Thyroid gland (tissue), 4 donors: ENCODE data around the gene KNL1. TPM values are rescaled to one million over a fixed set of nuclear protein-coding genes. Genes with fewer than 3 reads are reported as not detected.

Experiments used
- DNase-seq, 2 donors: peaks; one replicate each; pipeline ENCODE4 v3.0.0-alpha.2; 2019
- H3K27ac ChIP-seq, 3 donors: fragments of 200-600 bp; sonication (generic); 1 replicate in 2 of 3; 2 replicates in 1 of 3; pipeline ENCODE4 v1.5.1; 2016 to 2019; ENCODE audit warnings: mild to moderate bottlenecking in 1 of 3, moderate library complexity in 1 of 3
- H3K27me3 ChIP-seq: fragments of 200-600 bp; sonication (generic); one replicate; pipeline ENCODE4 v1.5.1; 2019
- H3K36me3 ChIP-seq, 2 donors: fragments of 200-600 bp; sonication (generic); one replicate each; pipeline ENCODE4 v1.5.1; 2016 to 2019
- H3K4me1 ChIP-seq, 2 donors: fragments of 200-600 bp; sonication (generic); one replicate each; pipeline ENCODE4 v1.5.1; 2017 to 2019
- H3K4me3 ChIP-seq, 3 donors: fragments of 200-600 bp; sonication (generic); replicated peaks in 1 of 3; 1 replicate in 2 of 3; 2 replicates in 1 of 3; pipeline ENCODE4 v1.5.1; 2016; ENCODE audit warnings: mild to moderate bottlenecking in 1 of 3
- H3K9me3 ChIP-seq: fragments of 200-600 bp; sonication (generic); one replicate; pipeline ENCODE4 v1.5.1; 2017
- POLR2A ChIP-seq, 2 donors: fragments of 450-650 bp; IDR thresholded peaks; one replicate each; pipeline ENCODE4 v1.6.1; 2017; ENCODE audit warnings: antibody characterized with exemption in 2 of 2, mild to moderate bottlenecking in 2 of 2, moderate library complexity in 1 of 2
- WGBS, 2 donors: methylation state at CpG; one replicate each; pipeline ENCODE4 v1.1.5; 2017; 5-methylcytosine and 5-hydroxymethylcytosine counted together
- intact Hi-C: fragments of 100-400 bp; cut with DNase I; formaldehyde crosslinking; loops from one replicate; pipeline ENCODE4 v1.15.1; 2023
- total RNA-seq, 4 donors: library from RNA; depleted of rRNA; stranded (reverse); fragments of >200 nt; gene quantifications; one replicate each; pipeline ENCODE4 v1.2.3, GENCODE V29; 2016
- TF ChIP-seq, protein P1 (sequence below), 6 experiments: fragments of 200-600 bp in 3 of 6; fragments of 450-650 bp in 3 of 6; sonication (generic) in 3 of 6; IDR thresholded peaks; one replicate each; pipeline ENCODE4 v1.5.1; 2016 to 2019; ENCODE audit warnings: antibody characterized with exemption in 6 of 6, mild to moderate bottlenecking in 2 of 6, inconsistent platforms in 1 of 6, moderate library complexity in 1 of 6

KNL1 gene
- total RNA-seq, 4 donors from 2014 or later: 0.78 to 3.8 (median 0.93) TPM

DNA sequence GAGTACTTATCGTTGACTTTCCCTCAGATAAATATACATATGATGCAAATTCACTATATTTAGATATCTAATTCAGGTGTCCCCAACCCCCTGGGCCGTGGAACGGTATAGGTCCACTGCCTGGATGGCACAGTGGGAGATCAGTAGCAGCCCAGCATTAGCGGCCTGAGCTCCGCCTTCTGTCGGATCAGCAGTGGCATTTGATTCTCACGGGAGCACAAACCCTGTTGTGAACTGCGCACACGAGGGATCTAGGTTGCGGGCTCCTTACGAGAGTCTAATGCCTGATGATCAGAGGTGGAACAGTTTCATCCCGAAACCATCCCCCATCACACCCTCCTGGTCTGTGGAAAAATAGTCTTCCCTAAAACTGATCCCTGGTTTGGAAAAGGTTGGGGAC lies 6.9 kb downstream of the KNL1 start:
- Histone ChIP-seq H3K36me3 (no peaks in the 10 kb centered on the region), H3K27me3 (no peaks in the 10 kb centered on the region), H3K4me1 (no peaks in the 10 kb centered on the region), H3K9me3 (no peaks in the 10 kb centered on the region), H3K4me3 (no peak overlapping the region), H3K27ac (no peak overlapping the region)
- TF ChIP-seq, protein P1, sequence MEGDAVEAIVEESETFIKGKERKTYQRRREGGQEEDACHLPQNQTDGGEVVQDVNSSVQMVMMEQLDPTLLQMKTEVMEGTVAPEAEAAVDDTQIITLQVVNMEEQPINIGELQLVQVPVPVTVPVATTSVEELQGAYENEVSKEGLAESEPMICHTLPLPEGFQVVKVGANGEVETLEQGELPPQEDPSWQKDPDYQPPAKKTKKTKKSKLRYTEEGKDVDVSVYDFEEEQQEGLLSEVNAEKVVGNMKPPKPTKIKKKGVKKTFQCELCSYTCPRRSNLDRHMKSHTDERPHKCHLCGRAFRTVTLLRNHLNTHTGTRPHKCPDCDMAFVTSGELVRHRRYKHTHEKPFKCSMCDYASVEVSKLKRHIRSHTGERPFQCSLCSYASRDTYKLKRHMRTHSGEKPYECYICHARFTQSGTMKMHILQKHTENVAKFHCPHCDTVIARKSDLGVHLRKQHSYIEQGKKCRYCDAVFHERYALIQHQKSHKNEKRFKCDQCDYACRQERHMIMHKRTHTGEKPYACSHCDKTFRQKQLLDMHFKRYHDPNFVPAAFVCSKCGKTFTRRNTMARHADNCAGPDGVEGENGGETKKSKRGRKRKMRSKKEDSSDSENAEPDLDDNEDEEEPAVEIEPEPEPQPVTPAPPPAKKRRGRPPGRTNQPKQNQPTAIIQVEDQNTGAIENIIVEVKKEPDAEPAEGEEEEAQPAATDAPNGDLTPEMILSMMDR (IDR thresholded peaks at IDR 0.05): no peak
- no peak for TF ChIP-seq POLR2A (IDR thresholded peaks at IDR 0.05)
- intact Hi-C loops: no loop called here
- no peak for DNase-seq
- WGBS, 2 donors: 93 to 97% methylated on average over 12 of the region's 12 CpGs

DNA sequence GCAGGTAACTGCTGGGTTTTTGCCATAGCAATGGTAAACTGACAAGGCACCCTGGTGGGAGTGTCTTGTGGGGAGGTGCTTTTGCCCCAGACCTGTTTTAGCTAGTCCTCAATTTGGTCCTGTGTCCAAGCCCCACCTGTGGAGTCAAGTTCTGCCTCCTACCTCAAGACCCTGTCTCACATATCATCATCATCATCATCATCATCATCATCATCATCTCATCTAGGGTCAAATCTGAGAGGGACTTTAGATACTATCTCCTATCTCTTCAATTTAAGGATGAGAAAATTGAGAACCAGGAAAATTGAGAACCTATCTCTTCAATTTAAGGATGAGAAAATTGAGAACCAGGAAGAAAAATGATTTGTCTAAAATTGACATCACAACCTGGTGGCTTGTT lies 9.9 kb downstream of the KNL1 start:
- H3K4me3 ChIP-seq: no peak overlapping the region
- H3K4me1 ChIP-seq: no peaks in the 10 kb centered on the region
- H3K9me3 ChIP-seq: no peaks in the 10 kb centered on the region
- no peak overlapping the region for H3K27ac ChIP-seq
- no peak for DNase-seq
- H3K36me3 ChIP-seq: no peaks in the 10 kb centered on the region
- intact Hi-C loops: no loop called here
- no peaks in the 10 kb centered on the region for H3K27me3 ChIP-seq
- TF ChIP-seq, protein P1 (IDR thresholded peaks at IDR 0.05): no peak
- no peak for TF ChIP-seq POLR2A (IDR thresholded peaks at IDR 0.05)

DNA sequence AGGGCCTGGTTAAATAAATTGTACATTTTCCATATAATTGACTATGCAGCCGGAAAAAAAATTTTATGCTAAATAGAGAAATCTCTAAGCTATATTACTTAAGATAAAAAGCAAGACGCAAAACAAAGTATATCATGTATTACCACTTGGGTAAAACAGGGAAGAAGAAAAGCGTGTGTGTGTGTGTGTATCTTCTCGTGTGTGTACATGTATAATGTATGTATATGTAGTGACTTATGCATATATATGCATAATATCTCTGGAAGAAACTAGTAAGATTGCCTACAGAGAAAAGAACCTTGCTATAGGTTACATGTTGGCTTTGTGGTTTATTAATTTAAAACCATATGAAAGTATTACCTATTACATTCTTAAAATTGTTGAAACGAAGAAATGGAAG lies 19.0 kb downstream of the KNL1 start:
- Histone ChIP-seq H3K27me3 (no peaks in the 10 kb centered on the region), H3K9me3 (no peaks in the 10 kb centered on the region), H3K4me1 (no peaks in the 10 kb centered on the region), H3K27ac (no peak overlapping the region), H3K36me3 (no peaks in the 10 kb centered on the region), H3K4me3 (no peak overlapping the region)
- intact Hi-C loops: no loop called here
- DNase-seq: no peak
- 75 to 95% methylated on average over 5 of the region's 5 CpGs for WGBS, 2 donors
- TF ChIP-seq POLR2A (IDR thresholded peaks at IDR 0.05): no peak
- TF ChIP-seq, protein P1 (IDR thresholded peaks at IDR 0.05): no peak

DNA sequence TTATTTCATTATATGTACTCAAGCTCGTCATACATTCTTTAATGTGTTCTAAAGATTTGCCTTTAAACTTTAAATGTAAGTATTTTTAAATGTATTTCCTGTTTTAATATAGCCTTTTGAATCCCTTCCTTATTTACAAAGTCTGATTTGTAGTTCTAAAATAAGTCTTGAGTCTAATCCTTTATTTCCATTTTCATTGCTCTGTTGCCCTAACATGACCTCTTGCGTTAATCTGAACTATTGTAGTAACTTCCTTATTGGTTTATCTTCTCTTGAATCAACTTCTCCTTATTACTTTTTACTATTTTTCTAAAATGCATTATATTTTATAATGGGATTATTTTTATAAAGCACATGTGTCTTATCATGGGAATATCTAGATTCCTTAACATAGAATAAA lies 24.0 kb downstream of the KNL1 start:
- Histone ChIP-seq H3K4me3 (no peak overlapping the region), H3K27me3 (no peaks in the 10 kb centered on the region), H3K36me3 (no peaks in the 10 kb centered on the region), H3K9me3 (no peaks in the 10 kb centered on the region), H3K27ac (no peak overlapping the region), H3K4me1 (no peaks in the 10 kb centered on the region)
- DNase-seq: no peak
- intact Hi-C loops: no loop called here
- no peak for TF ChIP-seq POLR2A (IDR thresholded peaks at IDR 0.05)
- TF ChIP-seq, protein P1 (IDR thresholded peaks at IDR 0.05): no peak
- WGBS, 2 donors: 83 to 85% methylated on average over 2 of the region's 2 CpGs

DNA sequence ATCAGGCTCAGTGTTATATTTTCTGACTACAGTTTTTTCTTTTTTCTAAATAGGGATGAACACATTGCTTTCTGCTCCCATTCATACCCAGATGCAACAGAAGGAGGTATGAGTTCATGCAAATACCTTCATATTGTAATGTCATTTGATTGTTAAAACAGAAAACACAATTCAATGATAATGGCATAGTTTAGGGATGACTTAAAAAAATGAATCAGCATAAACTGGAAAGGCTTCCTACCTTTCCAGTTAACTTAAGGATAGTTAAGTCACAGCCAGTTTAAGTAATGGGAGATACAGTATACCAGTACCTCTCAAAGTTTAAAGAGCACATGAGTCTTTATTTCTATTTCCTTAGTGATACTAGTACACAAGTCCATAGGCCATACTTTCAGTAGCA lies 24.9 kb downstream of the KNL1 start:
- no peaks in the 10 kb centered on the region for H3K9me3 ChIP-seq

More for the DNA sequence above, 24.9 kb downstream of the KNL1 start:
- Histone ChIP-seq H3K27ac (no peak overlapping the region), H3K27me3 (no peaks in the 10 kb centered on the region), H3K36me3 (no peaks in the 10 kb centered on the region), H3K4me1 (no peaks in the 10 kb centered on the region), H3K4me3 (no peak overlapping the region)
- intact Hi-C loops: no loop called here
- TF ChIP-seq POLR2A (IDR thresholded peaks at IDR 0.05): no peak
- TF ChIP-seq, protein P1 (IDR thresholded peaks at IDR 0.05): no peak
- DNase-seq: no peak
